SU-DHL-6 (cell line): ENCODE data around the gene CUL1.

Experiments
- H2AFZ ChIP-seq: fragments of 200-600 bp; sonication (generic); 2 replicates; pipeline ENCODE4 v1.6.1; 2014; ENCODE audit warnings: low read depth, mild to moderate bottlenecking, moderate library complexity, mixed read lengths, antibody characterized with exemption, low read length; ENCODE audit not compliant: severe bottlenecking
- H3F3A ChIP-seq: fragments of 200-600 bp; shearing (Covaris generic); 2 replicates; pipeline ENCODE4 v1.6.0; 2016; ENCODE audit warnings: antibody characterized with exemption, mild to moderate bottlenecking; ENCODE audit not compliant: insufficient read depth
- H3K27ac ChIP-seq: fragments of 200-600 bp; sonication (generic); 2 replicates; pipeline ENCODE4 v1.5.1; 2016; ENCODE audit warnings: low read depth, mild to moderate bottlenecking, low read length, moderate library complexity, mixed read lengths
- H3K27me3 ChIP-seq: fragments of 200-600 bp; sonication (generic), shearing (Covaris generic); 2 replicates; pipeline ENCODE4 v1.6.0; 2014; ENCODE audit warnings: mild to moderate bottlenecking, low read length
- H3K36me3 ChIP-seq: fragments of 200-600 bp; sonication (generic); 2 replicates; pipeline ENCODE4 v1.6.1; 2014; ENCODE audit warnings: mild to moderate bottlenecking, low read length, mixed read lengths
- H3K4me2 ChIP-seq: fragments of 300-600, 200-600 bp; shearing (Covaris generic), sonication (generic); 2 replicates; pipeline ENCODE4 v1.6.0; 2014; ENCODE audit warnings: low read length, low read depth, mild to moderate bottlenecking; ENCODE audit not compliant: poor library complexity, severe bottlenecking
- H3K4me3 ChIP-seq: fragments of 200-600 bp; sonication (generic); 2 replicates; pipeline ENCODE4 v1.5.1; 2014; ENCODE audit warnings: antibody characterized with exemption, low read length, mild to moderate bottlenecking, mixed read lengths; ENCODE audit not compliant: insufficient read depth, poor library complexity, severe bottlenecking
- H3K79me2 ChIP-seq: fragments of 200-600 bp; sonication (generic); 2 replicates; pipeline ENCODE4 v1.6.1; 2014; ENCODE audit warnings: mild to moderate bottlenecking, low read length, moderate library complexity; ENCODE audit not compliant: insufficient read depth
- H3K9ac ChIP-seq: fragments of 200-600 bp; sonication (generic); 2 replicates; pipeline ENCODE4 v1.7.0; 2014; ENCODE audit warnings: mild to moderate bottlenecking, low read length
- H3K9me2 ChIP-seq: fragments of 200-600 bp; sonication (generic); replicated peaks from 2 replicates; pipeline ENCODE4 v1.6.1; 2014; ENCODE audit warnings: low read length; ENCODE audit not compliant: insufficient read depth
- H3K9me3 ChIP-seq: fragments of 200-600 bp; sonication (generic); 2 replicates; pipeline ENCODE4 v1.6.1; 2014; ENCODE audit warnings: low read length, mixed read lengths; ENCODE audit not compliant: insufficient read depth
- H4K20me1 ChIP-seq: fragments of 200-600 bp; sonication (generic); 2 replicates; pipeline ENCODE4 v1.6.1; 2014; ENCODE audit warnings: low read depth, mild to moderate bottlenecking, antibody characterized with exemption, low read length, moderate library complexity, mixed read lengths
- CTCF ChIP-seq: fragments of 200-600 bp; sonication (generic); IDR thresholded peaks from one replicate; pipeline ENCODE4 v1.5.1; 2017; ENCODE audit warnings: antibody characterized with exemption, mild to moderate bottlenecking, low read length, moderate library complexity; ENCODE audit not compliant: insufficient read depth, poor library complexity, severe bottlenecking
- EZH2phosphoT487 ChIP-seq: fragments of 200-600 bp; sonication (generic), shearing (Covaris generic); conservative IDR thresholded peaks from 2 replicates; pipeline ENCODE4 v1.6.1; 2018; ENCODE audit warnings: mild to moderate bottlenecking, antibody characterized with exemption, low read length, moderate library complexity, mixed read lengths

Gene CUL1

GRCh38 chr7:148789220-148789619, 90.5 kb downstream of the CUL1 start:
- Histone ChIP-seq H3K4me2 (no peak overlapping the region), H2AFZ (no peak overlapping the region), H3F3A (no peaks in the 10 kb centered on the region), H3K27ac (no peak overlapping the region), H3K4me3 (no peak overlapping the region), H3K9ac (no peak overlapping the region), H3K27me3 (no peaks in the 10 kb centered on the region), H3K36me3 (peaks cover 53% of the 10 kb centered on the region; the same call in 1 of the 2 replicates), H4K20me1 (no peaks in the 10 kb centered on the region), H3K9me2 (no peaks in the 10 kb centered on the region), H3K9me3 (no peaks in the 10 kb centered on the region), H3K79me2 (no peaks in the 10 kb centered on the region)
- TF ChIP-seq EZH2phosphoT487 = no peak

- Histone ChIP-seq H3K9me3 (no peaks in the 10 kb centered on the region), H3K27ac (no peak overlapping the region), H3K4me2 (no peak overlapping the region), H3K4me3 (no peak overlapping the region), H3K9ac (no peak overlapping the region), H3K27me3 (no peaks in the 10 kb centered on the region), H2AFZ (no peak overlapping the region), H3F3A (no peaks in the 10 kb centered on the region), H4K20me1 (no peaks in the 10 kb centered on the region), H3K9me2 (no peaks in the 10 kb centered on the region), H3K36me3 (peaks cover 47% of the 10 kb centered on the region; the same call in 1 of the 2 replicates), H3K79me2 (no peaks in the 10 kb centered on the region)
- TF ChIP-seq CTCF (no peak), EZH2phosphoT487 (no peak)
These were observed 91.5 kb downstream of the CUL1 start for GRCh38 chr7:148790131-148790726.

- Histone ChIP-seq H3K36me3 (peaks cover 47% of the 10 kb centered on the region; the same call in 1 of the 2 replicates), H3K27ac (no peak overlapping the region), H3K79me2 (no peaks in the 10 kb centered on the region), H3K9ac (no peak overlapping the region), H3K9me2 (no peaks in the 10 kb centered on the region), H2AFZ (no peak overlapping the region), H3K27me3 (no peaks in the 10 kb centered on the region), H3K9me3 (no peaks in the 10 kb centered on the region), H3K4me3 (no peak overlapping the region), H4K20me1 (no peaks in the 10 kb centered on the region), H3K4me2 (no peak overlapping the region), H3F3A (no peaks in the 10 kb centered on the region)
- TF ChIP-seq CTCF (no peak), EZH2phosphoT487 (no peak)
These were observed 92.1 kb downstream of the CUL1 start for GRCh38 chr7:148790850-148791249.

- no peak overlapping the region for H3K4me2 ChIP-seq
- TF ChIP-seq EZH2phosphoT487 (no peak), CTCF (no peak)
- H3K4me3 ChIP-seq = no peak overlapping the region
- no peaks in the 10 kb centered on the region for H4K20me1 ChIP-seq
- H3K27ac ChIP-seq = no peak overlapping the region
- no peaks in the 10 kb centered on the region for H3K79me2 ChIP-seq
- no peak overlapping the region for H3K9ac ChIP-seq
- H3F3A ChIP-seq = no peaks in the 10 kb centered on the region
- peaks cover 41% of the 10 kb centered on the region; the same call in 1 of the 2 replicates for H3K36me3 ChIP-seq
- no peak overlapping the region for H2AFZ ChIP-seq
- no peaks in the 10 kb centered on the region for H3K27me3 ChIP-seq
- H3K9me3 ChIP-seq = no peaks in the 10 kb centered on the region
- H3K9me2 ChIP-seq = no peaks in the 10 kb centered on the region
These were observed 92.8 kb downstream of the CUL1 start for GRCh38 chr7:148791546-148791945.
